Hepatocyte (in vitro differentiated cells): ENCODE data around the gene DDX18. TPM values are rescaled to one million over a fixed set of nuclear protein-coding genes. Genes with fewer than 3 reads are reported as not detected.

Experiments used
- DNase-seq: peaks from one replicate; pipeline ENCODE4 v3.0.0-alpha.2; 2016; ENCODE audit warnings: low spot score
- H2AFZ ChIP-seq: fragments of 200-600 bp; sonication (generic); 2 replicates; pipeline ENCODE4 v1.6.0; 2016; ENCODE audit warnings: antibody characterized with exemption, mild to moderate bottlenecking
- H3K27ac ChIP-seq: fragments of 200-600 bp; sonication (generic); 2 replicates; pipeline ENCODE4 v1.5.1; 2016; ENCODE audit warnings: mild to moderate bottlenecking
- H3K27me3 ChIP-seq: fragments of 200-600 bp; sonication (generic); 2 replicates; pipeline ENCODE4 v1.6.1; 2016
- H3K36me3 ChIP-seq: fragments of 200-600 bp; sonication (generic); replicated peaks from 2 replicates; pipeline ENCODE4 v1.5.1; 2016; ENCODE audit warnings: low read depth; ENCODE audit not compliant: insufficient read depth
- H3K4me1 ChIP-seq: fragments of 200-600 bp; sonication (generic); 2 replicates; pipeline ENCODE4 v1.5.1; 2016; ENCODE audit warnings: mild to moderate bottlenecking, moderate library complexity; ENCODE audit not compliant: insufficient read depth
- H3K4me2 ChIP-seq: fragments of 200-600 bp; sonication (generic); 2 replicates; pipeline ENCODE4 v1.6.0; 2016
- H3K4me3 ChIP-seq: fragments of 200-600 bp; sonication (generic); 2 replicates; pipeline ENCODE4 v1.5.1; 2016; ENCODE audit warnings: mild to moderate bottlenecking
- H3K79me2 ChIP-seq: fragments of 200-600 bp; sonication (generic); 2 replicates; pipeline ENCODE4 v1.6.0; 2017; ENCODE audit warnings: mild to moderate bottlenecking
- H3K9me2 ChIP-seq: fragments of 200-600 bp; sonication (generic); replicated peaks from 2 replicates; pipeline ENCODE4 v1.6.0; 2017; ENCODE audit warnings: mild to moderate bottlenecking; ENCODE audit not compliant: insufficient read depth
- H3K9me3 ChIP-seq: fragments of 200-600 bp; sonication (generic); 2 replicates; pipeline ENCODE4 v1.5.1; 2016; ENCODE audit warnings: low read depth, mild to moderate bottlenecking
- H4K20me1 ChIP-seq: fragments of 200-600 bp; sonication (generic); 2 replicates; pipeline ENCODE4 v1.6.0; 2016; ENCODE audit warnings: mild to moderate bottlenecking; ENCODE audit not compliant: insufficient read depth, poor library complexity, severe bottlenecking
- CTCF ChIP-seq: fragments of 200-600 bp; sonication (generic); IDR thresholded peaks from 2 replicates; pipeline ENCODE4 v1.5.1; 2016; ENCODE audit warnings: antibody characterized with exemption, mild to moderate bottlenecking; ENCODE audit not compliant: poor library complexity
- EZH2 ChIP-seq: fragments of 200-600 bp; sonication (generic); IDR thresholded peaks from 2 replicates; pipeline ENCODE4 v1.6.1; 2016; ENCODE audit warnings: antibody characterized with exemption, mild to moderate bottlenecking, borderline replicate concordance
- EZH2phosphoT487 ChIP-seq: fragments of 200-600 bp; sonication (generic); IDR thresholded peaks from one replicate; pipeline ENCODE4 v1.6.1; 2018; ENCODE audit warnings: antibody characterized with exemption, mild to moderate bottlenecking, low read depth, moderate library complexity; ENCODE audit not compliant: unreplicated experiment, severe bottlenecking
- WGBS: methylation state at CpG from one replicate; pipeline ENCODE4 v1.1.6; 2016; ENCODE audit warnings: low lambda C conversion rate; ENCODE audit errors: missing lambda C conversion rate; 5-methylcytosine and 5-hydroxymethylcytosine counted together
- polyA plus RNA-seq: library from polyadenylated mRNA; unstranded; fragments of >200 nt; fragmentation: Nextera tagmentation; extraction: Ambion mirVana; gene quantifications from 2 replicates; pipeline ENCODE4 v1.2.1, GENCODE V29; 2016
- total RNA-seq: library from RNA; depleted of rRNA; stranded (reverse); fragments of >200 nt; gene quantifications from 2 replicates; pipeline ENCODE4 v1.2.3, GENCODE V29; 2014

DDX18 gene
- total RNA-seq (47.0 and 58.9 TPM in 2 replicates), polyA plus RNA-seq (27.7 and 30.8 TPM in 2 replicates)

GRCh38 chr2:117814417-117815264, at the start of gene DDX18:
DDX18 (plus strand) TSS chr2:117814691; CDS start chr2:117814778, 87 bp downstream.
- TF ChIP-seq EZH2phosphoT487 (no peak), CTCF (peak; percentile 100)
- peak within 1 kb of the TSS; percentile 81 for H2AFZ ChIP-seq
- peaks cover 27% of the 10 kb centered on the region for H3K79me2 ChIP-seq
- peaks cover 8% of the 10 kb centered on the region for H3K4me1 ChIP-seq
- DNase-seq, result peak; percentile 99
- no peaks in the 10 kb centered on the region for H3K27me3 ChIP-seq
- no peaks in the 10 kb centered on the region for H4K20me1 ChIP-seq
- H3K27ac ChIP-seq, result peak within 1 kb of the TSS; percentile 87
- H3K4me2 ChIP-seq, result peak within 1 kb of the TSS; percentile 85
- no peaks in the 10 kb centered on the region for H3K9me2 ChIP-seq
- peak within 1 kb of the TSS; percentile 62 for H3K4me3 ChIP-seq
- H3K36me3 ChIP-seq, result no peaks in the 10 kb centered on the region
- WGBS, result 1% methylated on average over 56 of the region's 57 CpGs
- no peaks in the 10 kb centered on the region for H3K9me3 ChIP-seq

- peaks cover 3% of the 10 kb centered on the region for H3K4me1 ChIP-seq
- H3K9me2 ChIP-seq, result no peaks in the 10 kb centered on the region
- H3K9me3 ChIP-seq, result no peaks in the 10 kb centered on the region
- H3K36me3 ChIP-seq, result no peaks in the 10 kb centered on the region
- H3K27ac ChIP-seq, result peak overlapping the region; percentile 48
- H3K79me2 ChIP-seq, result no peaks in the 10 kb centered on the region
- no peak overlapping the region for H3K4me2 ChIP-seq
- no peak overlapping the region for H3K4me3 ChIP-seq
- no peak overlapping the region for H2AFZ ChIP-seq
- TF ChIP-seq EZH2 (no peak), EZH2phosphoT487 (no peak), CTCF (no peak)
- 57% methylated on average over 1 of the region's 1 CpG for WGBS
- no peak for DNase-seq
- no peaks in the 10 kb centered on the region for H3K27me3 ChIP-seq
- H4K20me1 ChIP-seq, result no peaks in the 10 kb centered on the region
These were observed 43.8 kb upstream of the DDX18 start for GRCh38 chr2:117770730-117771129.

- peak; percentile 63 for DNase-seq
- H3K4me2 ChIP-seq, result no peak overlapping the region
These were observed 42.4 kb upstream of the DDX18 start for GRCh38 chr2:117771969-117772630.

More at GRCh38 chr2:117771969-117772630, 42.4 kb upstream of the DDX18 start:
- Histone ChIP-seq H3K27me3 (no peaks in the 10 kb centered on the region), H3K4me1 (peaks cover 3% of the 10 kb centered on the region), H3K9me3 (no peaks in the 10 kb centered on the region), H2AFZ (no peak overlapping the region), H3K9me2 (no peaks in the 10 kb centered on the region), H3K27ac (no peak overlapping the region), H4K20me1 (no peaks in the 10 kb centered on the region), H3K79me2 (no peaks in the 10 kb centered on the region), H3K4me3 (no peak overlapping the region), H3K36me3 (no peaks in the 10 kb centered on the region)
- no peak for TF ChIP-seq EZH2phosphoT487
- peak; percentile 84 for TF ChIP-seq CTCF
- 42% methylated on average over 4 of the region's 4 CpGs for WGBS
